Measurements from ENCODE around the gene UAP1L1. TPM values are rescaled to one million over a fixed set of nuclear protein-coding genes. Genes with fewer than 3 reads are reported as not detected.

UAP1L1 gene
- total and polyA plus RNA-seq, 2 experiments from 2014 or later = 2.5 to 8.1 TPM

DNA sequence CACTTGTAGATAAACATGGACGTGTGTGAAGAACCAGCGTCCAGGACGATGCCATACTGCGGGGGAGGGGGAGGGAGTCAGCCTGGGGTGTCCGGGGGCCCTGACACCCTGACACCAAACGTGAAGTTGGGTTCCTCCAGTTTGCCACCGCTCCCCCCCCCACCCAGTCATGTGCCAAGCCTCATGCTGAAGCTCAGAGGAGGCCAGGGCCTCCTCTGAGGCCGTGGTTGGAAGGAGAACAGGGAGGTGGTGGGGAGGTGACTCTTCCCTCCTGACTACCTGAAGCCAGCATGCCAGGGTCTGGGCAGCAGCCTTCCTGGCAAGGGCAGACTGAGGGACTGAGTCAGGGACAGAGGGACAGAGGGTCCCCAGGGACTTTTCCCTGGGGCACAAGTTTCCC lies 25.0 kb upstream of the UAP1L1 start:
- H3K36me3 ChIP-seq (ENCODE audit: insufficient read depth) = no peaks in the 10 kb centered on the region
- no peaks in the 10 kb centered on the region for H3K9me2 ChIP-seq (ENCODE audit: insufficient read depth)
- no peak for TF ChIP-seq NANOG (IDR thresholded peaks at IDR 0.05; ENCODE audit: borderline replicate concordance)
- TF ChIP-seq, protein P1, sequence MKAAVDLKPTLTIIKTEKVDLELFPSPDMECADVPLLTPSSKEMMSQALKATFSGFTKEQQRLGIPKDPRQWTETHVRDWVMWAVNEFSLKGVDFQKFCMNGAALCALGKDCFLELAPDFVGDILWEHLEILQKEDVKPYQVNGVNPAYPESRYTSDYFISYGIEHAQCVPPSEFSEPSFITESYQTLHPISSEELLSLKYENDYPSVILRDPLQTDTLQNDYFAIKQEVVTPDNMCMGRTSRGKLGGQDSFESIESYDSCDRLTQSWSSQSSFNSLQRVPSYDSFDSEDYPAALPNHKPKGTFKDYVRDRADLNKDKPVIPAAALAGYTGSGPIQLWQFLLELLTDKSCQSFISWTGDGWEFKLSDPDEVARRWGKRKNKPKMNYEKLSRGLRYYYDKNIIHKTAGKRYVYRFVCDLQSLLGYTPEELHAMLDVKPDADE (IDR thresholded peaks at IDR 0.05) = no peak
- no peak for TF ChIP-seq STAT1 (IDR thresholded peaks at IDR 0.05; ENCODE audit: unreplicated experiment)
- TF ChIP-seq JUNB (IDR thresholded peaks at IDR 0.05; ENCODE audit: unreplicated experiment) = no peak
- TF ChIP-seq EZH2phosphoT487 (IDR thresholded peaks at IDR 0.05; ENCODE audit: unreplicated experiment) = no peak
- TF ChIP-seq, protein P2, sequence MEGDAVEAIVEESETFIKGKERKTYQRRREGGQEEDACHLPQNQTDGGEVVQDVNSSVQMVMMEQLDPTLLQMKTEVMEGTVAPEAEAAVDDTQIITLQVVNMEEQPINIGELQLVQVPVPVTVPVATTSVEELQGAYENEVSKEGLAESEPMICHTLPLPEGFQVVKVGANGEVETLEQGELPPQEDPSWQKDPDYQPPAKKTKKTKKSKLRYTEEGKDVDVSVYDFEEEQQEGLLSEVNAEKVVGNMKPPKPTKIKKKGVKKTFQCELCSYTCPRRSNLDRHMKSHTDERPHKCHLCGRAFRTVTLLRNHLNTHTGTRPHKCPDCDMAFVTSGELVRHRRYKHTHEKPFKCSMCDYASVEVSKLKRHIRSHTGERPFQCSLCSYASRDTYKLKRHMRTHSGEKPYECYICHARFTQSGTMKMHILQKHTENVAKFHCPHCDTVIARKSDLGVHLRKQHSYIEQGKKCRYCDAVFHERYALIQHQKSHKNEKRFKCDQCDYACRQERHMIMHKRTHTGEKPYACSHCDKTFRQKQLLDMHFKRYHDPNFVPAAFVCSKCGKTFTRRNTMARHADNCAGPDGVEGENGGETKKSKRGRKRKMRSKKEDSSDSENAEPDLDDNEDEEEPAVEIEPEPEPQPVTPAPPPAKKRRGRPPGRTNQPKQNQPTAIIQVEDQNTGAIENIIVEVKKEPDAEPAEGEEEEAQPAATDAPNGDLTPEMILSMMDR (conservative IDR thresholded peaks at IDR 0.05; ENCODE audit: low read depth in 2 of 2) = no peak
- TF ChIP-seq ZNF114 (CRISPR knock-in tag; IDR thresholded peaks at IDR 0.05) = no peak
- no peak for TF ChIP-seq EZH2 (IDR thresholded peaks at IDR 0.05; ENCODE audit: low read depth, unreplicated experiment)
- TF ChIP-seq, protein P3, sequence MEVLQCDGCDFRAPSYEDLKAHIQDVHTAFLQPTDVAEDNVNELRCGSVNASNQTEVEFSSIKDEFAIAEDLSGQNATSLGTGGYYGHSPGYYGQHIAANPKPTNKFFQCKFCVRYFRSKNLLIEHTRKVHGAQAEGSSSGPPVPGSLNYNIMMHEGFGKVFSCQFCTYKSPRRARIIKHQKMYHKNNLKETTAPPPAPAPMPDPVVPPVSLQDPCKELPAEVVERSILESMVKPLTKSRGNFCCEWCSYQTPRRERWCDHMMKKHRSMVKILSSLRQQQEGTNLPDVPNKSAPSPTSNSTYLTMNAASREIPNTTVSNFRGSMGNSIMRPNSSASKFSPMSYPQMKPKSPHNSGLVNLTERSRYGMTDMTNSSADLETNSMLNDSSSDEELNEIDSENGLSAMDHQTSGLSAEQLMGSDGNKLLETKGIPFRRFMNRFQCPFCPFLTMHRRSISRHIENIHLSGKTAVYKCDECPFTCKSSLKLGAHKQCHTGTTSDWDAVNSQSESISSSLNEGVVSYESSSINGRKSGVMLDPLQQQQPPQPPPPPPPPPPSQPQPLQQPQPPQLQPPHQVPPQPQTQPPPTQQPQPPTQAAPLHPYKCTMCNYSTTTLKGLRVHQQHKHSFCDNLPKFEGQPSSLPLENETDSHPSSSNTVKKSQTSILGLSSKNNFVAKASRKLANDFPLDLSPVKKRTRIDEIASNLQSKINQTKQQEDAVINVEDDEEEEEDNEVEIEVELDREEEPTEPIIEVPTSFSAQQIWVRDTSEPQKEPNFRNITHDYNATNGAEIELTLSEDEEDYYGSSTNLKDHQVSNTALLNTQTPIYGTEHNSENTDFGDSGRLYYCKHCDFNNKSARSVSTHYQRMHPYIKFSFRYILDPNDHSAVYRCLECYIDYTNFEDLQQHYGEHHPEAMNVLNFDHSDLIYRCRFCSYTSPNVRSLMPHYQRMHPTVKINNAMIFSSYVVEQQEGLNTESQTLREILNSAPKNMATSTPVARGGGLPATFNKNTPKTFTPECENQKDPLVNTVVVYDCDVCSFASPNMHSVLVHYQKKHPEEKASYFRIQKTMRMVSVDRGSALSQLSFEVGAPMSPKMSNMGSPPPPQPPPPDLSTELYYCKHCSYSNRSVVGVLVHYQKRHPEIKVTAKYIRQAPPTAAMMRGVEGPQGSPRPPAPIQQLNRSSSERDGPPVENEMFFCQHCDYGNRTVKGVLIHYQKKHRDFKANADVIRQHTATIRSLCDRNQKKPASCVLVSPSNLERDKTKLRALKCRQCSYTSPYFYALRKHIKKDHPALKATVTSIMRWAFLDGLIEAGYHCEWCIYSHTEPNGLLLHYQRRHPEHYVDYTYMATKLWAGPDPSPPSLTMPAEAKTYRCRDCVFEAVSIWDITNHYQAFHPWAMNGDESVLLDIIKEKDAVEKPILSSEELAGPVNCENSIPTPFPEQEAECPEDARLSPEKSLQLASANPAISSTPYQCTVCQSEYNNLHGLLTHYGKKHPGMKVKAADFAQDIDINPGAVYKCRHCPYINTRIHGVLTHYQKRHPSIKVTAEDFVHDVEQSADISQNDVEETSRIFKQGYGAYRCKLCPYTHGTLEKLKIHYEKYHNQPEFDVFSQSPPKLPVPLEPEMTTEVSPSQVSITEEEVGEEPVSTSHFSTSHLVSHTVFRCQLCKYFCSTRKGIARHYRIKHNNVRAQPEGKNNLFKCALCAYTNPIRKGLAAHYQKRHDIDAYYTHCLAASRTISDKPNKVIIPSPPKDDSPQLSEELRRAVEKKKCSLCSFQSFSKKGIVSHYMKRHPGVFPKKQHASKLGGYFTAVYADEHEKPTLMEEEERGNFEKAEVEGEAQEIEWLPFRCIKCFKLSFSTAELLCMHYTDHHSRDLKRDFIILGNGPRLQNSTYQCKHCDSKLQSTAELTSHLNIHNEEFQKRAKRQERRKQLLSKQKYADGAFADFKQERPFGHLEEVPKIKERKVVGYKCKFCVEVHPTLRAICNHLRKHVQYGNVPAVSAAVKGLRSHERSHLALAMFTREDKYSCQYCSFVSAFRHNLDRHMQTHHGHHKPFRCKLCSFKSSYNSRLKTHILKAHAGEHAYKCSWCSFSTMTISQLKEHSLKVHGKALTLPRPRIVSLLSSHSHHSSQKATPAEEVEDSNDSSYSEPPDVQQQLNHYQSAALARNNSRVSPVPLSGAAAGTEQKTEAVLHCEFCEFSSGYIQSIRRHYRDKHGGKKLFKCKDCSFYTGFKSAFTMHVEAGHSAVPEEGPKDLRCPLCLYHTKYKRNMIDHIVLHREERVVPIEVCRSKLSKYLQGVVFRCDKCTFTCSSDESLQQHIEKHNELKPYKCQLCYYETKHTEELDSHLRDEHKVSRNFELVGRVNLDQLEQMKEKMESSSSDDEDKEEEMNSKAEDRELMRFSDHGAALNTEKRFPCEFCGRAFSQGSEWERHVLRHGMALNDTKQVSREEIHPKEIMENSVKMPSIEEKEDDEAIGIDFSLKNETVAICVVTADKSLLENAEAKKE (CRISPR knock-in tag; IDR thresholded peaks at IDR 0.05) = no peak
- TF ChIP-seq CREB1 (CRISPR knock-in tag; IDR thresholded peaks at IDR 0.05; ENCODE audit: low read depth) = no peak
- no peak for TF ChIP-seq ZNF331 (CRISPR knock-in tag; IDR thresholded peaks at IDR 0.05; ENCODE audit: low read depth)
- TF ChIP-seq, protein P4, sequence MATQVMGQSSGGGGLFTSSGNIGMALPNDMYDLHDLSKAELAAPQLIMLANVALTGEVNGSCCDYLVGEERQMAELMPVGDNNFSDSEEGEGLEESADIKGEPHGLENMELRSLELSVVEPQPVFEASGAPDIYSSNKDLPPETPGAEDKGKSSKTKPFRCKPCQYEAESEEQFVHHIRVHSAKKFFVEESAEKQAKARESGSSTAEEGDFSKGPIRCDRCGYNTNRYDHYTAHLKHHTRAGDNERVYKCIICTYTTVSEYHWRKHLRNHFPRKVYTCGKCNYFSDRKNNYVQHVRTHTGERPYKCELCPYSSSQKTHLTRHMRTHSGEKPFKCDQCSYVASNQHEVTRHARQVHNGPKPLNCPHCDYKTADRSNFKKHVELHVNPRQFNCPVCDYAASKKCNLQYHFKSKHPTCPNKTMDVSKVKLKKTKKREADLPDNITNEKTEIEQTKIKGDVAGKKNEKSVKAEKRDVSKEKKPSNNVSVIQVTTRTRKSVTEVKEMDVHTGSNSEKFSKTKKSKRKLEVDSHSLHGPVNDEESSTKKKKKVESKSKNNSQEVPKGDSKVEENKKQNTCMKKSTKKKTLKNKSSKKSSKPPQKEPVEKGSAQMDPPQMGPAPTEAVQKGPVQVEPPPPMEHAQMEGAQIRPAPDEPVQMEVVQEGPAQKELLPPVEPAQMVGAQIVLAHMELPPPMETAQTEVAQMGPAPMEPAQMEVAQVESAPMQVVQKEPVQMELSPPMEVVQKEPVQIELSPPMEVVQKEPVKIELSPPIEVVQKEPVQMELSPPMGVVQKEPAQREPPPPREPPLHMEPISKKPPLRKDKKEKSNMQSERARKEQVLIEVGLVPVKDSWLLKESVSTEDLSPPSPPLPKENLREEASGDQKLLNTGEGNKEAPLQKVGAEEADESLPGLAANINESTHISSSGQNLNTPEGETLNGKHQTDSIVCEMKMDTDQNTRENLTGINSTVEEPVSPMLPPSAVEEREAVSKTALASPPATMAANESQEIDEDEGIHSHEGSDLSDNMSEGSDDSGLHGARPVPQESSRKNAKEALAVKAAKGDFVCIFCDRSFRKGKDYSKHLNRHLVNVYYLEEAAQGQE (IDR thresholded peaks at IDR 0.05; ENCODE audit: unreplicated experiment) = no peak
- no peaks in the 10 kb centered on the region; the same call in 1 of the 2 replicates for H4K20me1 ChIP-seq (replicated peaks; ENCODE audit: insufficient read depth)
- DNase-seq (ENCODE audit: low spot score) (no peak), ATAC-seq (no peak)
- Mint-ChIP-seq H3K4me3 (no peak overlapping the region), H3K4me1 (peaks cover 4% of the 10 kb centered on the region; the same call in 1 of the 3 replicates), H3K27me3 (ENCODE audit: insufficient read depth, low read depth, poor library complexity) (peaks cover 53% of the 10 kb centered on the region), H3K36me3 (ENCODE audit: low read depth) (no peaks in the 10 kb centered on the region), H3K9me3 (no peaks in the 10 kb centered on the region), H3K27ac (no peak overlapping the region)
- H3K4me2 ChIP-seq = no peak overlapping the region
- H3F3A ChIP-seq (replicated peaks; ENCODE audit: low read depth) = 0 out of 2 replicates have a peak, but pooled peaks cover 2% of the 10 kb centered on the region
- H3K27ac ChIP-seq (ENCODE audit: low read depth) = no peak overlapping the region
- H3K27me3 ChIP-seq (ENCODE audit: insufficient read depth) = peaks cover 53% of the 10 kb centered on the region
- H2AFZ ChIP-seq = no peak overlapping the region
- H3K4me3 ChIP-seq = no peak overlapping the region
- H3K4me1 ChIP-seq (ENCODE audit: insufficient read depth) = no peaks in the 10 kb centered on the region
- H3K79me2 ChIP-seq (replicated peaks; ENCODE audit: insufficient read depth) = no peaks in the 10 kb centered on the region

Measured in GM23338 (cell line).